Kidney (tissue), 14 donors: ENCODE measurements around the gene AGFG2. TPM values are rescaled to one million over a fixed set of nuclear protein-coding genes. Genes with fewer than 3 reads are reported as not detected.

Source experiments
- DNase-seq, 5 donors: peaks; one replicate each; pipeline ENCODE4 v3.0.0-alpha.2; 2013 to 2020
- FAIRE-seq: peaks from 2 replicates; lab custom pipeline; 2012; peaks lifted over from hg19 to GRCh38; lab: Jason Lieb, UNC
- H3K27ac ChIP-seq, 2 donors: one replicate each; pipeline ENCODE4 v1.7.0; 2013; ENCODE audit warnings: low read depth in 2 of 2, low read length in 2 of 2, inconsistent platforms in 1 of 2
- H3K27me3 ChIP-seq: one replicate; pipeline ENCODE4 v1.7.1; 2013; ENCODE audit warnings: low read length, inconsistent platforms; ENCODE audit not compliant: control insufficient read depth, insufficient read depth
- H3K36me3 ChIP-seq, 3 donors: one replicate each; pipeline versions ENCODE4 v1.7.0 to v1.7.1; 2013; ENCODE audit warnings: low read length in 3 of 3, control low read depth in 1 of 3, inconsistent platforms in 1 of 3; ENCODE audit not compliant: insufficient read depth in 3 of 3, control insufficient read depth in 2 of 3
- H3K4me1 ChIP-seq, 3 donors: one replicate each; pipeline versions ENCODE4 v1.7.0 to v1.7.1; 2013; ENCODE audit warnings: low read length in 3 of 3, inconsistent platforms in 1 of 3, low read depth in 1 of 3; ENCODE audit not compliant: control insufficient read depth in 2 of 3, insufficient read depth in 2 of 3
- H3K4me3 ChIP-seq, 3 donors: one replicate each; pipeline versions ENCODE4 v1.7.0 to v1.8.1; 2013; ENCODE audit warnings: low read length in 3 of 3, control low read depth in 1 of 3, inconsistent platforms in 1 of 3
- H3K9ac ChIP-seq, 3 donors: one replicate each; pipeline versions ENCODE4 v1.7.0 to v1.7.1; 2013; ENCODE audit warnings: low read length in 3 of 3, control low read depth in 1 of 3, inconsistent platforms in 1 of 3
- H3K9me3 ChIP-seq, 3 donors: one replicate each; pipeline versions ENCODE4 v1.7.0 to v1.7.1; 2013; ENCODE audit warnings: low read length in 3 of 3, control low read depth in 1 of 3, inconsistent platforms in 1 of 3; ENCODE audit not compliant: control insufficient read depth in 2 of 3, insufficient read depth in 1 of 3
- CTCF ChIP-seq: IDR thresholded peaks from 3 replicates; pipeline ENCODE4 v1.5.1; 2012; ENCODE audit warnings: mild to moderate bottlenecking, moderate library complexity, borderline replicate concordance; ENCODE audit not compliant: insufficient read depth; ENCODE audit errors: extremely low read depth
- intact Hi-C: fragments of 100-400 bp; cut with DNase I; formaldehyde crosslinking; loops from one replicate; pipeline ENCODE4 v1.11.1; 2022
- polyA plus RNA-seq: library from polyadenylated mRNA; stranded (reverse); fragments of 350-450 nt; fragmentation: Illumina TruSeq; extraction: RNeasy Lipid Tissue Mini Kit (QIAGEN cat#74804); gene quantifications from one replicate; pipeline ENCODE4 v1.2.3, GENCODE V29; 2014; ENCODE audit warnings: low read depth, low replicate concordance; ENCODE audit not compliant: insufficient read depth
- total RNA-seq: library from RNA; stranded (reverse); fragmentation: NEBNext Ultra II Directional; extraction: Animal tissue kit (Norgen Biotek cat#: 25700); gene quantifications from one replicate; pipeline ENCODE4 v1.2.1, GENCODE V29; 2021
- donor health status: control.
- donor health status: control.
- donor health status: control.
- donor health status: control.
- donor health status: control.
- donor health status: DM: yes; HTN: yes; CAD: no.
- donor health status: Normal renal cell carcinoma (clear cell type).

The AGFG2 gene
- total and polyA plus RNA-seq, 2 donors from 2014 or later, result 24.3 to 37.3 TPM

GRCh38 chr7:100491192-100491578 lies 47.8 kb upstream of the AGFG2 start:
- FAIRE-seq (no peak), DNase-seq (no peak)
- Histone ChIP-seq H3K9ac (no peak overlapping the region), H3K27me3 (no peaks in the 10 kb centered on the region), H3K4me3 (no peak overlapping the region), H3K36me3 (no peaks in the 10 kb centered on the region), H3K4me1 (peaks cover 0 to 5% (median 0%) of the 10 kb centered on the region in 3 donors), H3K9me3 (no peaks in the 10 kb centered on the region), H3K27ac (no peak overlapping the region)
- no peak for TF ChIP-seq CTCF
- intact Hi-C loops, result no loop called here

- FAIRE-seq, result no peak
- no peak for TF ChIP-seq CTCF
- intact Hi-C loops, result no loop called here
These were observed 46.1 kb upstream of the AGFG2 start for GRCh38 chr7:100492738-100493475.

GRCh38 chr7:100493476-100494264 lies 45.3 kb upstream of the AGFG2 start:
- intact Hi-C loops, result no loop called here
- H3K9me3 ChIP-seq, result no peaks in the 10 kb centered on the region
- peaks cover 0 to 5% (median 0%) of the 10 kb centered on the region in 3 donors for H3K4me1 ChIP-seq
- no peaks in the 10 kb centered on the region for H3K27me3 ChIP-seq
- H3K9ac ChIP-seq, result no peak overlapping the region
- H3K4me3 ChIP-seq, result peak overlapping the region in 1 of 3 donors; percentile 32
- DNase-seq, result peak; percentile 72 to 88 (median 79)
- no peak for TF ChIP-seq CTCF
- FAIRE-seq, result no peak
- no peak overlapping the region for H3K27ac ChIP-seq
- H3K36me3 ChIP-seq, result no peaks in the 10 kb centered on the region

More at GRCh38 chr7:100492738-100493475, 46.1 kb upstream of the AGFG2 start:
- Histone ChIP-seq H3K9ac (no peak overlapping the region), H3K4me1 (peaks cover 0 to 5% (median 0%) of the 10 kb centered on the region in 3 donors), H3K27me3 (no peaks in the 10 kb centered on the region), H3K9me3 (no peaks in the 10 kb centered on the region), H3K4me3 (peak overlapping the region in 1 of 3 donors; percentile 32), H3K36me3 (no peaks in the 10 kb centered on the region), H3K27ac (no peak overlapping the region)
- no peak for DNase-seq
